Coronary artery (tissue), 2 donors: ENCODE results near the gene AGRP.

Source experiments
- DNase-seq: peaks from one replicate; pipeline ENCODE4 v3.0.0-alpha.2; 2017; ENCODE audit warnings: low spot score
- H3K27ac ChIP-seq, 2 donors: fragments of 200-600 bp; sonication (generic); one replicate each; pipeline ENCODE4 v1.5.1; 2016 to 2019
- H3K4me3 ChIP-seq: fragments of 200-600 bp; sonication (generic); 2 replicates; pipeline ENCODE4 v1.5.1; 2016; ENCODE audit warnings: mild to moderate bottlenecking, moderate library complexity
- CTCF ChIP-seq: fragments of 200-600 bp; sonication (generic); IDR thresholded peaks from one replicate; pipeline ENCODE4 v1.5.1; 2019; ENCODE audit warnings: antibody characterized with exemption

AGRP gene

GRCh38 chr16:67438098-67438791 lies 45.1 kb downstream of the AGRP start:
- no peak overlapping the region for H3K27ac ChIP-seq
- DNase-seq, result no peak
- H3K4me3 ChIP-seq, result no peak overlapping the region
- TF ChIP-seq CTCF, result no peak

- Histone ChIP-seq H3K27ac (no peak overlapping the region), H3K4me3 (no peak overlapping the region)
- TF ChIP-seq CTCF, result no peak
- no peak for DNase-seq
Observed at GRCh38 chr16:67437513-67437912, 45.8 kb downstream of the AGRP start.

- H3K27ac ChIP-seq, result no peak overlapping the region
- DNase-seq, result no peak
- TF ChIP-seq CTCF, result no peak
Observed at GRCh38 chr16:67436640-67437193, 46.6 kb downstream of the AGRP start.

GRCh38 chr16:67435758-67436164 lies 47.6 kb downstream of the AGRP start:
- Histone ChIP-seq H3K27ac (no peak overlapping the region), H3K4me3 (no peak overlapping the region)
- TF ChIP-seq CTCF, result no peak
- no peak for DNase-seq

More at GRCh38 chr16:67436640-67437193, 46.6 kb downstream of the AGRP start:
- no peak overlapping the region for H3K4me3 ChIP-seq

GRCh38 chr16:67433131-67433719 lies 50.1 kb downstream of the AGRP start:
- no peak overlapping the region for H3K27ac ChIP-seq
- no peak for DNase-seq
- no peak overlapping the region for H3K4me3 ChIP-seq
- TF ChIP-seq CTCF, result no peak
